MG63 (cell line): ENCODE results near the gene PRIMPOL. TPM values are rescaled to one million over a fixed set of nuclear protein-coding genes. Genes with fewer than 3 reads are reported as not detected.
"Not testable (repeated sequence)": the region's sequence is repeated elsewhere in the genome, so short reads cannot be mapped to it uniquely, and the experiment has no call there.

ENCODE experiments used
- DNase-seq: peaks from one replicate; pipeline ENCODE4 v3.0.0-alpha.2; 2020
- H3K27me3 ChIP-seq: fragments of 250-450 bp; sonication (Bioruptor Pico); 2 replicates; pipeline ENCODE4 v1.5.1; 2020; ENCODE audit warnings: mild to moderate bottlenecking, moderate library complexity
- H3K36me3 ChIP-seq: fragments of 250-450 bp; sonication (Bioruptor Pico); 2 replicates; pipeline ENCODE4 v1.5.1; 2020; ENCODE audit warnings: mild to moderate bottlenecking, moderate library complexity
- H3K4me3 ChIP-seq: fragments of 250-450 bp; sonication (Bioruptor Pico); 2 replicates; pipeline ENCODE4 v1.5.1; 2020; ENCODE audit warnings: mild to moderate bottlenecking, moderate library complexity
- H3K9me3 ChIP-seq: fragments of 250-450 bp; sonication (Bioruptor Pico); 2 replicates; pipeline ENCODE4 v1.5.1; 2020; ENCODE audit warnings: mild to moderate bottlenecking, moderate library complexity
- total RNA-seq: library from RNA; depleted of rRNA; stranded (reverse); fragments of >200 nt; shearing (Covaris generic); gene quantifications from 2 replicates; pipeline ENCODE4 v1.2.3, GENCODE V29; 2014; ENCODE audit warnings: low replicate concordance; rRNA removed

Gene PRIMPOL
- total RNA-seq, result 15.8 and 21.3 TPM in 2 replicates

GRCh38 chr4:184649026-184649970 lies at the start of gene PRIMPOL, which contains the start of gene CASP3:
PRIMPOL (plus strand) TSS chr4:184649738; CDS start chr4:184657141, 7,403 bp downstream.
CASP3 (minus strand) TSS chr4:184649447; CDS start chr4:184638453, 10,994 bp downstream.
- Histone ChIP-seq H3K4me3 (peak within 1 kb of the TSS; percentile 89), H3K36me3 (peaks cover 5% of the 10 kb centered on the region; the same call in 1 of the 2 replicates)

GRCh38 chr4:184600982-184601381 lies 48.6 kb upstream of the PRIMPOL start:
- not testable (repeated sequence) for H3K9me3 ChIP-seq, DNase-seq, H3K27me3 ChIP-seq, H3K36me3 ChIP-seq, H3K4me3 ChIP-seq

More at GRCh38 chr4:184649026-184649970, at the start of gene PRIMPOL, which contains the start of gene CASP3:
- peak; percentile 92 for DNase-seq
- H3K27me3 ChIP-seq, result no peaks in the 10 kb centered on the region
- H3K9me3 ChIP-seq, result no peaks in the 10 kb centered on the region

GRCh38 chr4:184602857-184603256 lies 46.7 kb upstream of the PRIMPOL start:
- H3K27me3 ChIP-seq, H3K36me3 ChIP-seq, DNase-seq, H3K4me3 ChIP-seq, H3K9me3 ChIP-seq: not testable (repeated sequence)

GRCh38 chr4:184607429-184607828 lies 42.1 kb upstream of the PRIMPOL start:
- DNase-seq, H3K9me3 ChIP-seq, H3K27me3 ChIP-seq, H3K36me3 ChIP-seq, H3K4me3 ChIP-seq: not testable (repeated sequence)

- H3K27me3 ChIP-seq, result no peaks in the 10 kb centered on the region
- H3K36me3 ChIP-seq, result no peaks in the 10 kb centered on the region
- no peaks in the 10 kb centered on the region for H3K9me3 ChIP-seq
- no peak overlapping the region for H3K4me3 ChIP-seq
- no peak for DNase-seq
Measured at GRCh38 chr4:184612074-184612473, 37.5 kb upstream of the PRIMPOL start.

GRCh38 chr4:184613405-184613804 lies 36.1 kb upstream of the PRIMPOL start:
- no peaks in the 10 kb centered on the region for H3K27me3 ChIP-seq
- H3K36me3 ChIP-seq, result no peaks in the 10 kb centered on the region
- H3K4me3 ChIP-seq, result no peak overlapping the region
- H3K9me3 ChIP-seq, result no peaks in the 10 kb centered on the region
- DNase-seq, result no peak

- no peaks in the 10 kb centered on the region for H3K36me3 ChIP-seq
- DNase-seq, result no peak
- no peaks in the 10 kb centered on the region for H3K9me3 ChIP-seq
- no peak overlapping the region for H3K4me3 ChIP-seq
- no peaks in the 10 kb centered on the region for H3K27me3 ChIP-seq
Measured at GRCh38 chr4:184614509-184614908, 35.0 kb upstream of the PRIMPOL start.

- DNase-seq, H3K36me3 ChIP-seq, H3K9me3 ChIP-seq: not testable (repeated sequence)
Measured at GRCh38 chr4:184616168-184616567, 33.4 kb upstream of the PRIMPOL start.

GRCh38 chr4:184616633-184617551 lies 32.6 kb upstream of the PRIMPOL start:
- no peak for DNase-seq
- H3K9me3 ChIP-seq, result no peaks in the 10 kb centered on the region
- H3K36me3 ChIP-seq, result no peaks in the 10 kb centered on the region
- H3K27me3 ChIP-seq, result no peaks in the 10 kb centered on the region
- no peak overlapping the region for H3K4me3 ChIP-seq

More at GRCh38 chr4:184616168-184616567, 33.4 kb upstream of the PRIMPOL start:
- not testable (repeated sequence) for H3K4me3 ChIP-seq, H3K27me3 ChIP-seq

GRCh38 chr4:184617600-184618196 lies 31.8 kb upstream of the PRIMPOL start:
- no peaks in the 10 kb centered on the region for H3K36me3 ChIP-seq
- H3K4me3 ChIP-seq, result no peak overlapping the region
- DNase-seq, result no peak
- H3K9me3 ChIP-seq, result no peaks in the 10 kb centered on the region
- H3K27me3 ChIP-seq, result no peaks in the 10 kb centered on the region

- no peak for DNase-seq
- Histone ChIP-seq H3K9me3 (no peaks in the 10 kb centered on the region), H3K36me3 (no peaks in the 10 kb centered on the region), H3K4me3 (no peak overlapping the region), H3K27me3 (no peaks in the 10 kb centered on the region)
Measured at GRCh38 chr4:184620212-184620867, 29.2 kb upstream of the PRIMPOL start.

- DNase-seq, result no peak
Measured at GRCh38 chr4:184621518-184621917, 28.0 kb upstream of the PRIMPOL start.

GRCh38 chr4:184624504-184624903 lies 25.0 kb upstream of the PRIMPOL start:
- not testable (repeated sequence) for H3K4me3 ChIP-seq, H3K27me3 ChIP-seq, DNase-seq, H3K9me3 ChIP-seq
- peaks cover 14% of the 10 kb centered on the region for H3K36me3 ChIP-seq

More at GRCh38 chr4:184621518-184621917, 28.0 kb upstream of the PRIMPOL start:
- no peaks in the 10 kb centered on the region for H3K36me3 ChIP-seq
- H3K27me3 ChIP-seq, result no peaks in the 10 kb centered on the region
- H3K4me3 ChIP-seq, result no peak overlapping the region
- no peaks in the 10 kb centered on the region for H3K9me3 ChIP-seq

- Histone ChIP-seq H3K27me3 (no peaks in the 10 kb centered on the region), H3K4me3 (no peak overlapping the region), H3K36me3 (peaks cover 18% of the 10 kb centered on the region), H3K9me3 (no peaks in the 10 kb centered on the region)
- DNase-seq, result no peak
Measured at GRCh38 chr4:184624972-184625554, 24.5 kb upstream of the PRIMPOL start.

GRCh38 chr4:184625783-184626596 lies 23.5 kb upstream of the PRIMPOL start:
- not testable (repeated sequence) for H3K9me3 ChIP-seq, H3K27me3 ChIP-seq, H3K4me3 ChIP-seq, DNase-seq
- H3K36me3 ChIP-seq, result peaks cover 21% of the 10 kb centered on the region
